HG03558 (cell line): ENCODE measurements around the gene HCN1.
"Not testable (repeated sequence)": the region's sequence is repeated elsewhere in the genome, so short reads cannot be mapped to it uniquely, and the experiment has no call there.

Experiments used
- ATAC-seq: cut with Tn5 transposase; IDR thresholded peaks from one replicate; pipeline ENCODE4 v1.9.1; 2021; ENCODE audit warnings: moderate number of reproducible peaks; ENCODE audit not compliant: unreplicated experiment; ENCODE audit errors: extremely low read depth

The HCN1 gene

GRCh38 chr5:45444856-45445255, 251.3 kb downstream of the HCN1 start:
- ATAC-seq: not testable (repeated sequence)

- no peak for ATAC-seq
Observed at GRCh38 chr5:45440466-45440865, 255.7 kb downstream of the HCN1 start.

- no peak for ATAC-seq
Observed at GRCh38 chr5:45437752-45438151, 258.4 kb downstream of the HCN1 start.

GRCh38 chr5:45417285-45417998, 278.7 kb downstream of the HCN1 start:
- no peak for ATAC-seq

GRCh38 chr5:45414620-45415573, 281.3 kb downstream of the HCN1 start:
- ATAC-seq: no peak

GRCh38 chr5:45411971-45412612, 284.1 kb downstream of the HCN1 start:
- no peak for ATAC-seq

GRCh38 chr5:45410304-45410995, 285.7 kb downstream of the HCN1 start:
- no peak for ATAC-seq

GRCh38 chr5:45408067-45408466, 288.1 kb downstream of the HCN1 start:
- no peak for ATAC-seq

- no peak for ATAC-seq
Observed at GRCh38 chr5:45402804-45403455, 293.2 kb downstream of the HCN1 start.

GRCh38 chr5:45399041-45399440, 297.1 kb downstream of the HCN1 start:
- ATAC-seq: no peak

GRCh38 chr5:45385321-45386058, 310.7 kb downstream of the HCN1 start:
- ATAC-seq: no peak

GRCh38 chr5:45383985-45384384, 312.2 kb downstream of the HCN1 start:
- ATAC-seq: no peak

GRCh38 chr5:45382583-45382982, 313.6 kb downstream of the HCN1 start:
- no peak for ATAC-seq

GRCh38 chr5:45376417-45376816, 319.8 kb downstream of the HCN1 start:
- no peak for ATAC-seq

GRCh38 chr5:45372629-45373028, 323.6 kb downstream of the HCN1 start:
- no peak for ATAC-seq

GRCh38 chr5:45371423-45371822, 324.8 kb downstream of the HCN1 start:
- not testable (repeated sequence) for ATAC-seq

- ATAC-seq: no peak
Observed at GRCh38 chr5:45355189-45355992, 340.8 kb downstream of the HCN1 start.

GRCh38 chr5:45336464-45336863, 359.7 kb downstream of the HCN1 start:
- no peak for ATAC-seq
